Measurements from ENCODE around the gene SLTM.
"Not testable (repeated sequence)": the region's sequence is repeated elsewhere in the genome, so short reads cannot be mapped to it uniquely, and the experiment has no call there.

The SLTM gene

DNA sequence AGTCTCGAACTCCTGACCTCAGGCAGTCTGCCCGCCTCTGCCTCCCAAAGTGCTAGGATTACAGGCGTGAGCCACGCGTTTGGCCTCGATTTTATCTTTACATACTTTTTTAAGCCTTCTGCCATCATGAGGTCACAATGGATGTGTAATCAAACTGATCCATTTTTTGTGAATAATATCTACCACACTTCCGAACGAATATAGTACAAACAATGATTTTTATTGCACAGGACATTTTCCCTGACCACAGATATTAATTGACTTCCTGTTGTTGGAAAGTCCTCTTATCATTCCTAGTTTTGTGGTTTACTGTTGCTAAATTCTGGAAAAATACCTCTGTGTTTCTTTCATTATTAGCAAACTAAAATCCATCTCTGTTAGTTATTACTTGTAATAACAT, 93.4 kb downstream of the SLTM start:
- no peak for DNase-seq (ENCODE audit: insufficient read length, low spot score)
- no peak for TF ChIP-seq POLR2A (IDR thresholded peaks at IDR 0.05; ENCODE audit: low read depth, low read length)
- FAIRE-seq: no peak

DNA sequence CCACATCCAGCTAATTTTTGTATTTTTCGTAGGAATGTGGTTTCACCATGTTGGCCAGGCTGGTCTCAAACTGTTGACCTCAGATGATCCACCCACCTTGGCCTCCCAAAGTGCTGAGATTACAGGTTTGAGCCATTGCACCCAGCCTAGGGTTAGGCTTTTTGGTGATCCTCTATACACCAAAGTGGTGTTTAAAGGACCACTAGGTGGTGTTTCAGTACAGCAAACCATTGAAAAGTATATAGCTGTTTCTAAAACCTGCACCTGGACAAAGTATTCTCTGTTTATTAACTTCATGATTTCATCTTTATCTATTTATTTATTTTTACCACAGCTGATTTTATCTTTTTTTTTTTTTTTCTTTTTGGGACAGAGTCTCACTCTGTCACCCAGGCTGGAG, 94.0 kb downstream of the SLTM start:
- TF ChIP-seq POLR2A (IDR thresholded peaks at IDR 0.05; ENCODE audit: low read depth, low read length): no peak
- DNase-seq (ENCODE audit: insufficient read length, low spot score) (peak; percentile 6), FAIRE-seq (no peak)

DNA sequence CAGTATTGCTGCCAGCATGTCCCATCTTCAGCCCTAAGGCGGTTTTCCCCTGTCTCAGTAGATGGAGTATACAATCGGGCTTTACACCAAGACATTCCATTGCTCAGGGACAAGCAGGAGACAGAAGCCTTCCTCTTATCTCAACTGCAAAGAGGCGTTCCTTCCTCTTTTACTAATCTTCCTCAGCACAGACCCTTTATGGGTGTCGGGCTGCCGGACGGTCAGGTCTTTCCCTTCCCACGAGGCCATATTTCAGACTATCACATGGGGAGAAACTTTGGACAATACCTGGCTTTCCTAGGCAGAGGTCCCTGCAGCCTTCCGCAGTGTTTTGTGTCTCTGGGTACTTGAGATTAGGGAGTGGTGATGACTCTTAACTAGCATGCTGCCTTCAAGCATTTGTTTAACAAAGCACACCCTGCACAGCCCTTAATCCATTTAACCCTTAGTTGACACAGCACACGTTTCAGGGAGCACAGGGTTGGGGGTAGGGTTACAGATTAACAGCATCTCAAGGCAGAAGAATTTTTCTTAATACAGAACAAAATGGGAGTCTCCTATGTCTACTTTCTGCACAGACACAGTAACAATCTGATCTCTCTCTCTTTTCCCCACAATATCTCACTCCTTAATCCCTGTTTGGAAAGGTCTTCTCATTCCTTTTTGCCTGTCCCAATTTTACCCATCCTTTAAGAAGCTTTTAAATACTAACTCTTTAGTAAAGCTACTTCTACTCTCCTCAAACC, 99.6 kb downstream of the SLTM start:
- not testable (repeated sequence) for DNase-seq (ENCODE audit: insufficient read length, low spot score); FAIRE-seq

DNA sequence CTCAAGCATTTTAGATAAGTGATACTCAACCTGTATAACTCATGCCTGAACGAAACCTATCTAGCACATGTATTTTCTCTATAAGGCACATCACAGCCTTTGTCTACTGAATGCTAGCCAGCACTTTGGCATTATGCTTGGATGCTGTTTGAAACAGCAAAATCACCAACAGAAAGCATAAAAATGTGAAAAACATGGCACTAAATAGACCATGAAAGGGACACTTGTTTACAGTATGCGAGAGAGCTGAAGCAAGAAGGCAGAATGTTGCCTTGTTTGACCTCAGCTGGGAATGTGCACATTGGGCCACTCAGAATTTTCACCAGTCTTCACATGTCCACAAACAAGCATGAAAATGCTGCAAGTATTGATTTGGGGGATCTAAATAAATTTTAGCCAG, 102.9 kb downstream of the SLTM start:
- no peak for FAIRE-seq
- TF ChIP-seq POLR2A (IDR thresholded peaks at IDR 0.05; ENCODE audit: low read depth, low read length): no peak

More for the DNA sequence above, 102.9 kb downstream of the SLTM start:
- no peak for DNase-seq (ENCODE audit: insufficient read length, low spot score)

Data from H54 (cell line).